ENCODE measurements around the gene MOB3A.

DNA sequence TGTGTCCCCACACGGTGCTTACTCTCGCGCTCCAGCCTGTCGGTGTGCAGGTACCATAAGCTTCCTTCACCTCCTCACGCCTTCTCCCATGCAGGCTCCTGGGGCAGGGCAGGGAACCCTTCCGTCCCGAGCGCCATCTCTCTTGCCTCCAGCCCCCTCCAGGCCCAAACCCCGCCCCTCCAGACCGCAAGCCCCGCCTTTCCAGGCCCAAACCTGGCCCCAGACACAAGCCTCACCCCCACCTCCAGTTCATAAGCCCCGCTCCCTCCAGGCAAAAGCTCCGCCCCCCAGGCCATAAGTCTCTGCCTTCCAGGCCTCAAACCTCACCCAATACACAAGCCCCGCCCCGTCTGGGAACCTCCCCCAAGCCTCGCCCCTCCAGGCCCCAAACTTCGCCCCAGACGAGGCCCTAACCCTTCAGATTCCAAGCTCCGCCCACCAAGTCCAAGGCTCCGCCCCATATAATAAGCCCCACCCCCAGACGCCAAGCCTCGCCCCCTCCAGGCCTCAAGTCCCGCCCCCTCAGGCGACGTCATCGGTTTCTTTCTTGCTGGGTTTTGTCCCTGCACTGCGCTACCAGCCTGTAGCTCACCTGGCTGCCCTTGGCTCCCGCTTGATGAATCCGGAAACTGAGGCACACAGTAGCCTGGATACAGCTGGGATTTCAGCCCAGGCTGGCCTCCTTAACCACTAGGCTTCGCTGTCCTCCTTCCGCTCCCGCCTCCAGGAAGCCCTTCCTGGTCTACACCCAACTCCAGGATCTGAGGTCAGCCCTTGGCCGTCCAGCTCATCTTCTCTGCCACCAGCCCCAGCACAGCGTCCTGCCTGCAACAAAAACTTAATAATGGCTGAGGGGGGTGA, 61.2 kb downstream of the MOB3A start:
- TF ChIP-seq HOXA7 (CRISPR knock-in tag; IDR thresholded peaks at IDR 0.05), result no peak
- TF ChIP-seq LCORL (IDR thresholded peaks at IDR 0.05), result no peak
- no peak for TF ChIP-seq LCORL (CRISPR knock-in tag; IDR thresholded peaks at IDR 0.05)
- no peak for TF ChIP-seq FOXK1 (CRISPR knock-in tag; IDR thresholded peaks at IDR 0.05; ENCODE audit: borderline replicate concordance, low read depth)
- TF ChIP-seq, protein P1, sequence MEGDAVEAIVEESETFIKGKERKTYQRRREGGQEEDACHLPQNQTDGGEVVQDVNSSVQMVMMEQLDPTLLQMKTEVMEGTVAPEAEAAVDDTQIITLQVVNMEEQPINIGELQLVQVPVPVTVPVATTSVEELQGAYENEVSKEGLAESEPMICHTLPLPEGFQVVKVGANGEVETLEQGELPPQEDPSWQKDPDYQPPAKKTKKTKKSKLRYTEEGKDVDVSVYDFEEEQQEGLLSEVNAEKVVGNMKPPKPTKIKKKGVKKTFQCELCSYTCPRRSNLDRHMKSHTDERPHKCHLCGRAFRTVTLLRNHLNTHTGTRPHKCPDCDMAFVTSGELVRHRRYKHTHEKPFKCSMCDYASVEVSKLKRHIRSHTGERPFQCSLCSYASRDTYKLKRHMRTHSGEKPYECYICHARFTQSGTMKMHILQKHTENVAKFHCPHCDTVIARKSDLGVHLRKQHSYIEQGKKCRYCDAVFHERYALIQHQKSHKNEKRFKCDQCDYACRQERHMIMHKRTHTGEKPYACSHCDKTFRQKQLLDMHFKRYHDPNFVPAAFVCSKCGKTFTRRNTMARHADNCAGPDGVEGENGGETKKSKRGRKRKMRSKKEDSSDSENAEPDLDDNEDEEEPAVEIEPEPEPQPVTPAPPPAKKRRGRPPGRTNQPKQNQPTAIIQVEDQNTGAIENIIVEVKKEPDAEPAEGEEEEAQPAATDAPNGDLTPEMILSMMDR (CRISPR knock-in tag; IDR thresholded peaks at IDR 0.05), result no peak
- no peak for TF ChIP-seq RBM22 (optimal IDR thresholded peaks at IDR 0.05; ENCODE audit: low read length)
- TF ChIP-seq ARHGAP35 (CRISPR knock-in tag; IDR thresholded peaks at IDR 0.05; ENCODE audit: borderline replicate concordance), result no peak
- TF ChIP-seq ZNF577 (CRISPR knock-in tag; IDR thresholded peaks at IDR 0.05; ENCODE audit: borderline replicate concordance, low read depth), result no peak

All from HepG2 (cell line).